Right lobe of liver (tissue), 4 donors: Measurements from ENCODE around the gene FAM222B.
A peak's percentile ranks its signal among the peaks of the same experiment; 100 is the strongest.

ENCODE experiments used
- POLR2A ChIP-seq: fragments of 450-650 bp; IDR thresholded peaks from one replicate; pipeline ENCODE4 v1.6.1; 2017; ENCODE audit warnings: antibody characterized with exemption, mild to moderate bottlenecking
- TF ChIP-seq, protein P1 (sequence below), 4 donors: fragments of 200-600 bp in 3 of 4; fragments of 450-650 bp in 1 of 4; IDR thresholded peaks; one replicate each; pipeline versions ENCODE4 v1.5.1 to v1.8.0; 2016 to 2022; ENCODE audit warnings: antibody characterized with exemption in 4 of 4, mild to moderate bottlenecking in 2 of 4
- donor health status: DM: no; HTN: no; CAD: no.
- donor health status: DM: no; HTN: no; CAD: no.
- donor health status: DM: no; HTN: yes; CAD: no.

DNA sequence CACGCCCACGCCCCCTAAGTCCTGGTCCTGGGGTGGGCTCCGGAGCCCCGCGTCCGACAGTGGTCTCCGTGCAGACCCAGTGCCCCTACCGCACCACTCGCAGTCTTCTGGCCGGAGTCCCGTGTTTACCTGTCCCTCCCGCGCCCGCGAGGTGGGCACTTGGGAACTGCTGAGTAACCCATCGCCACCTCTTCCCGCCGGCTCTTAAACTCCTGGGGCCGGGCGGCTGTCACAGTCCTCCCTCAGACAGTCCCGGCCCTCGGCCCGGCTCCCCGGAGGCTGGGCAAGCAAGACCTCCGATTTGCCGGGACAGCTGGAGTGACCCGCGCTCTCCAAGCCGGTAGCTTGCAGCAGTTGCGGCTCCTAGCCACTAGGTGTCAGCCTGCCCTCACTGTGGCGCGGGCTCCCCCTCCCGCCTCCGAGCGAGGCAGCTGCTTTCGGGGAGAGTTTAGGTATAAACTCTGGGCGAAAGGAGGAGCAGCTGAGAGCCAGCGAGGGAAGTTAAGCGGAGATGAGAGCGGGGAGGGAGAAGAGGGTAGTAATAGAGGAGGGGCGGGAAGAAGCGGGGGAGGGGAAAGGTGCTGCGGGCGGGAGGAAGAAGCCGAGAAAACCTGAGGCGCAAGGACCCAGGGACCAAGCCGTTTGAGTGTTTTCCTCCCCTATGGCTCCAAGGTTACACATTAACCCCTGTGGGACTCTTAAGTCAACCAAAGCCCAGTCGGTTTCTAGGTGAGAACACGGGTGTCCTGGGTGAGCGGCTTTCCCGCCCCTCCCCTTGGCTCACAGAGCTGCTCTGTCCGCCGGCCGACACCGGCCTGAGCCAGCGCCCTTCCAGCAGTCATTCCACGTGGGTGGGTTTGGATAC is 115.7 kb downstream of the FAM222B start:
- TF ChIP-seq, protein P1, sequence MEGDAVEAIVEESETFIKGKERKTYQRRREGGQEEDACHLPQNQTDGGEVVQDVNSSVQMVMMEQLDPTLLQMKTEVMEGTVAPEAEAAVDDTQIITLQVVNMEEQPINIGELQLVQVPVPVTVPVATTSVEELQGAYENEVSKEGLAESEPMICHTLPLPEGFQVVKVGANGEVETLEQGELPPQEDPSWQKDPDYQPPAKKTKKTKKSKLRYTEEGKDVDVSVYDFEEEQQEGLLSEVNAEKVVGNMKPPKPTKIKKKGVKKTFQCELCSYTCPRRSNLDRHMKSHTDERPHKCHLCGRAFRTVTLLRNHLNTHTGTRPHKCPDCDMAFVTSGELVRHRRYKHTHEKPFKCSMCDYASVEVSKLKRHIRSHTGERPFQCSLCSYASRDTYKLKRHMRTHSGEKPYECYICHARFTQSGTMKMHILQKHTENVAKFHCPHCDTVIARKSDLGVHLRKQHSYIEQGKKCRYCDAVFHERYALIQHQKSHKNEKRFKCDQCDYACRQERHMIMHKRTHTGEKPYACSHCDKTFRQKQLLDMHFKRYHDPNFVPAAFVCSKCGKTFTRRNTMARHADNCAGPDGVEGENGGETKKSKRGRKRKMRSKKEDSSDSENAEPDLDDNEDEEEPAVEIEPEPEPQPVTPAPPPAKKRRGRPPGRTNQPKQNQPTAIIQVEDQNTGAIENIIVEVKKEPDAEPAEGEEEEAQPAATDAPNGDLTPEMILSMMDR (IDR thresholded peaks at IDR 0.05): peak; percentile 98 to 99 (median 99)
- TF ChIP-seq POLR2A: no peak
